ENCODE results near the gene VAMP1.
A peak's percentile ranks its signal among the peaks of the same experiment; 100 is the strongest.

The VAMP1 gene

DNA sequence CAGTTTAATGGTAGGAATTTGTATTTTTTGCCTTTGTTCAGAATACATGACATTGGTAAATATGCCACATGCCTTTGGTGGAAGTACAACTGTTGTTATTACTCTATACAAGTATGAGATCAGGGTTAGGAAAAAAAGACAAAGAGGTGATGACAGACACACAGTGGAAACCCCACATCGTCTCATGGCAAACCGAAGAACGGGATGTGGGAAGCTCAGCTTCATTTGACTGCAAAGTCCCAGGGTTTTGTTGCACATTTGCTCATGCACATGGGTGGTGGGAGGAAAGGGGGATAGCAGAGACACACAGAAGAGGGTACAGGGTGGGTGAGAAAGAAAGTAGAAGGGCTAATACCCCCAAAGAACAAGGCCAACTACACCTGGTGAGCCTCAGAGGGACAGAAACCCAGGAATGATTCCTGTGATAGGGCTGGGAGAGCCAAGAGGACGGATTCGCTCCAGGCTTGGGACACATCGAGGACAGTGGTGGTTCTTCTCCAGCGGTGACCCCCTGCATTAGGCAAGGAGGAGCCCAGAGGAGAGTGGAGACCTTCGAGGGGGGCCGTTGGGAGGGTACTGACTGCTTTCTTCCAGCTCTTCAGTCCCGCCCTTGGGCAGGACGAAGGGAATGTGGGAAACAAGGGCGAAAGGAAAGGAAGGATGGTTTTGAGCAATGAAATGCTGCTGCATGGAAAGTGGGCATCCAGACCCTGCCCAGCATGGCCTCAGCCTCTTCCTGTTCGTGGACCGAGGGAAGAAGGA is 8.1 kb downstream of the VAMP1 start:
- Histone ChIP-seq H3K4me1 (ENCODE audit: control insufficient read depth, insufficient read depth, low read length, poor library complexity, severe bottlenecking) (peaks cover 61% of the 10 kb centered on the region), H3K27ac (ENCODE audit: insufficient read depth, low read length, poor library complexity, severe bottlenecking) (peak overlapping the region; percentile 86), H3K4me3 (ENCODE audit: insufficient read depth, low read depth, low read length, poor library complexity, severe bottlenecking) (peak overlapping the region; percentile 0), H3K36me3 (ENCODE audit: control insufficient read depth, insufficient read depth, low read length) (peaks cover 38% of the 10 kb centered on the region), H3K9me3 (ENCODE audit: control insufficient read depth, low read length) (no peaks in the 10 kb centered on the region), H3K27me3 (replicated peaks; ENCODE audit: control insufficient read depth, insufficient read depth, low read length, poor library complexity, severe bottlenecking) (no peaks in the 10 kb centered on the region)
- peak in 1 of 3 donors; percentile 25 for DNase-seq

DNA sequence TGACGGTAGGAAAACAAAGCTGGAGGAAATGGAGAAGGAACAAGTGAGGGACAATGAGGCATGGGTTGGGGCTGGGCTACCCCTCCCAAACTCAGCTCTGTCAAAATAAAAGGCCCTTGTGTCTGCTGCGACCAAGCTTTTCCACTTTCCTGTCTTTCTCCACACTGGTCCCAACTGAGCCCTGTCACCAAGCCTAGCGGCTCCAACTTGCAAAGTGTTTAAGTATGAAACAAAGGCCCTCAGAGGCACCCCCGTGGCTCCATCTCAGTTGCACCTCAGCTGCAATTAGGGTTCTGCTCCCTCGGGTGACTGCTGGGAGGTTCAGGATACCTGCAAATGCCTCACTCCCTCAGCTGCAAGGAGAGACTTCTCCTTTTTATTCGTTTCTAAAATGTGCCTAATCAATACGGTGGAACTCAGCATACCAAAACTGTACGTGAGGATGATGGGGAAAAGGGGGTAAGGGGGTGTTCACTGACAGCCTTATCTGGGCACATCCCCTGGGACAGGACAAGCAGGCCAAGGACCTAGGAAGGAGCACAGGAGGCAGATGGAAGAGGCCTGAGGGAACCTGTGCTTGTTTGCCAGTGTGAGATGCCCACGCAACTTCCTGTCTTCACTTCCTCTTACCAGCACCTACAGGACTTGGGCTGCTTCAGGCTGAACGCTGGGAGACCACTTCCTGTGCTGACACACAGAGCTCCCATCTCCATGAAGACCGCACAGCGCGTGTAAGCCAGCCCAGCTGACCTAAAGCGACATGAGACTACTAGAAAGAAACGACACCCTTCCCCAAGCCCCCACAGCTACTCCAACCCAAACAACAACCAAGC is 8.9 kb downstream of the VAMP1 start:
- peak overlapping the region; percentile 32 for H3K4me3 ChIP-seq (ENCODE audit: insufficient read depth, low read depth, low read length, poor library complexity, severe bottlenecking)
- DNase-seq = peak; percentile 76 to 80 (median 79)

DNA sequence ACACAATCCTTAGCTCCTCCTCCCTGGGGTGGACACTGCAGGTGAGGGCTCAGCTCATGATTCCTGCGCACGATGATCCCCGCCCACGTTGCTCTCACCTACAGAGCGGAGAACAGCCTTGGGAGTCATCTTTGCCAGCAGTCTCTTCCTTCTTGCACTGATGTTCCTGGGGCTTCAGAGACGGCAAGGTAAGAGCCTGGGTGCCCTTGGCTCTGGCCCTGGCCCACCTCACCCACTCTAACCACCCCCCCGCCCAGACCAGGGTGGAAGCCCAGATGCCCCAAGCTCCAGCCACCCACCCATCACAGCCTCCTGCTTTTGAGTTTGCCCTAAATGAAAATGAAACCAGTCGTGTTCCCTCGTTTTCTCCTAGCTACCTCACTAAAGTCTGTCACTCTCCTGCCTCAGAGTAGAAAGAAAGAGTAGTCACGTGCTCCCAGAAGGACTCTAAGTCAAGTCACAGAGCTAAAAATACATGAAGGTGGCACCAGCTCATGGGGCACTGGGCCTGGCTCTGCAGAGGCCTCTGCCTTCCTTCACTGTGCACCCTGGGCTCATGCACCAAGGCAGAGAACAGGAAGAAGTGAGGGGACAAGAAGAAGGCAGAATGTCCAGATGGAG is 9.6 kb downstream of the VAMP1 start:
- Histone ChIP-seq H3K4me1 (ENCODE audit: control insufficient read depth, insufficient read depth, low read length, poor library complexity, severe bottlenecking) (peaks cover 63% of the 10 kb centered on the region), H3K36me3 (ENCODE audit: control insufficient read depth, insufficient read depth, low read length) (peaks cover 37% of the 10 kb centered on the region), H3K9me3 (ENCODE audit: control insufficient read depth, low read length) (no peaks in the 10 kb centered on the region), H3K27me3 (replicated peaks; ENCODE audit: control insufficient read depth, insufficient read depth, low read length, poor library complexity, severe bottlenecking) (no peaks in the 10 kb centered on the region), H3K27ac (ENCODE audit: insufficient read depth, low read length, poor library complexity, severe bottlenecking) (peak overlapping the region; percentile 86), H3K4me3 (ENCODE audit: insufficient read depth, low read depth, low read length, poor library complexity, severe bottlenecking) (peak overlapping the region; percentile 32)
- DNase-seq = no peak

More for the DNA sequence above, 8.9 kb downstream of the VAMP1 start:
- no peaks in the 10 kb centered on the region for H3K9me3 ChIP-seq (ENCODE audit: control insufficient read depth, low read length)
- H3K27me3 ChIP-seq (replicated peaks; ENCODE audit: control insufficient read depth, insufficient read depth, low read length, poor library complexity, severe bottlenecking) = no peaks in the 10 kb centered on the region
- peaks cover 45% of the 10 kb centered on the region for H3K36me3 ChIP-seq (ENCODE audit: control insufficient read depth, insufficient read depth, low read length)
- H3K4me1 ChIP-seq (ENCODE audit: control insufficient read depth, insufficient read depth, low read length, poor library complexity, severe bottlenecking) = peaks cover 64% of the 10 kb centered on the region
- peak overlapping the region; percentile 86 for H3K27ac ChIP-seq (ENCODE audit: insufficient read depth, low read length, poor library complexity, severe bottlenecking)

DNA sequence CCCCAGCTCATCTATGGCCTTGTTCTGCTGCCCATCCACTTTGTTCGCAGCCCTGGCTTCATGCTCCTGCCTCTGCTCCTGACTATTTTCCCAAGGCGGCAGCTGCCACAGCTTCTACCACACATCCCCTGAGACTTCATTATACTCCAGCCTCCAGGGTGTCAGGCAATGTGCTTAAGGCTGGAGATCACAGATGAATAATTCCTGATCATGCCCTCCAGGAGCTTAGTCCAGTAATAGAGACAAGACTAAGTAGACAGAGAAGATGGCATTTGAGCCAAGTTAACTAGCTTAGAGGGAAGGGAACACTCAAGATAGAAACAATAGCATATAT is 11.5 kb downstream of the VAMP1 start:
- Histone ChIP-seq H3K4me1 (ENCODE audit: control insufficient read depth, insufficient read depth, low read length, poor library complexity, severe bottlenecking) (peaks cover 47% of the 10 kb centered on the region), H3K27me3 (replicated peaks; ENCODE audit: control insufficient read depth, insufficient read depth, low read length, poor library complexity, severe bottlenecking) (no peaks in the 10 kb centered on the region)

GRCh38 chr12:6458281-6459003 is 12.0 kb downstream of the VAMP1 start:
- H3K36me3 ChIP-seq (ENCODE audit: control insufficient read depth, insufficient read depth, low read length) = peaks cover 39% of the 10 kb centered on the region

More for the DNA sequence above, 11.5 kb downstream of the VAMP1 start:
- no peaks in the 10 kb centered on the region for H3K9me3 ChIP-seq (ENCODE audit: control insufficient read depth, low read length)
- peaks cover 39% of the 10 kb centered on the region for H3K36me3 ChIP-seq (ENCODE audit: control insufficient read depth, insufficient read depth, low read length)
- H3K4me3 ChIP-seq (ENCODE audit: insufficient read depth, low read depth, low read length, poor library complexity, severe bottlenecking) = no peak overlapping the region
- H3K27ac ChIP-seq (ENCODE audit: insufficient read depth, low read length, poor library complexity, severe bottlenecking) = no peak overlapping the region
- no peak for DNase-seq

DNA sequence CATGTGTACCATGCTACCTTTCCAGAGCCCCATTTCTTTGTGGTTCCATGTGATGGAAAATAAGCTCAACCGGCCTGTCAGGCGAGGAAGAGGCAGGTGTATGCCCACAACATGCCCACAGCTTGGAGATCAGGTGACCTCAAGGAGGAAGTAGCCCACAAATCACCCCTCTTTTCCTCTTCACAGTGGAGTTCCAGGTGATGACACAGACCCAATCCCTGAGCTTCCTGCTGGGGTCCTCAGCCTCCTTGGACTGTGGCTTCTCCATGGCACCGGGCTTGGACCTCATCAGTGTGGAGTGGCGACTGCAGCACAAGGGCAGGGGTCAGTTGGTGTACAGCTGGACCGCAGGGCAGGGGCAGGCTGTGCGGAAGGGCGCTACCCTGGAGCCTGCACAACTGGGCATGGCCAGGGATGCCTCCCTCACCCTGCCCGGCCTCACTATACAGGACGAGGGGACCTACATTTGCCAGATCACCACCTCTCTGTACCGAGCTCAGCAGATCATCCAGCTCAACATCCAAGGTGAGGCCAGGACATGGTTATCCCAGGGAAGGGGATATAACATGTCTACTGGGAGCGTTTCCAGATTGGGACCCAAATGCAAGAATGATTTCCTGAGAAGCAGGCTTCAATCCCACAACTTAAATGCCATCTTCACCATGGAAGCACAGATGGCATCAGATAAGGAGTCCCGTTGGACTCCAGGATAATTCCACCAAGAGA is 13.1 kb downstream of the VAMP1 start:
- H3K9me3 ChIP-seq (ENCODE audit: control insufficient read depth, low read length) = no peaks in the 10 kb centered on the region
- H3K27me3 ChIP-seq (replicated peaks; ENCODE audit: control insufficient read depth, insufficient read depth, low read length, poor library complexity, severe bottlenecking) = no peaks in the 10 kb centered on the region
- peaks cover 46% of the 10 kb centered on the region for H3K4me1 ChIP-seq (ENCODE audit: control insufficient read depth, insufficient read depth, low read length, poor library complexity, severe bottlenecking)
- peaks cover 39% of the 10 kb centered on the region for H3K36me3 ChIP-seq (ENCODE audit: control insufficient read depth, insufficient read depth, low read length)
- DNase-seq = no peak
- no peak overlapping the region for H3K4me3 ChIP-seq (ENCODE audit: insufficient read depth, low read depth, low read length, poor library complexity, severe bottlenecking)
- no peak overlapping the region for H3K27ac ChIP-seq (ENCODE audit: insufficient read depth, low read length, poor library complexity, severe bottlenecking)

More at GRCh38 chr12:6458281-6459003, 12.0 kb downstream of the VAMP1 start:
- Histone ChIP-seq H3K27ac (ENCODE audit: insufficient read depth, low read length, poor library complexity, severe bottlenecking) (no peak overlapping the region), H3K27me3 (replicated peaks; ENCODE audit: control insufficient read depth, insufficient read depth, low read length, poor library complexity, severe bottlenecking) (no peaks in the 10 kb centered on the region), H3K9me3 (ENCODE audit: control insufficient read depth, low read length) (no peaks in the 10 kb centered on the region), H3K4me1 (ENCODE audit: control insufficient read depth, insufficient read depth, low read length, poor library complexity, severe bottlenecking) (peaks cover 46% of the 10 kb centered on the region), H3K4me3 (ENCODE audit: insufficient read depth, low read depth, low read length, poor library complexity, severe bottlenecking) (no peak overlapping the region)
- DNase-seq = no peak

DNA sequence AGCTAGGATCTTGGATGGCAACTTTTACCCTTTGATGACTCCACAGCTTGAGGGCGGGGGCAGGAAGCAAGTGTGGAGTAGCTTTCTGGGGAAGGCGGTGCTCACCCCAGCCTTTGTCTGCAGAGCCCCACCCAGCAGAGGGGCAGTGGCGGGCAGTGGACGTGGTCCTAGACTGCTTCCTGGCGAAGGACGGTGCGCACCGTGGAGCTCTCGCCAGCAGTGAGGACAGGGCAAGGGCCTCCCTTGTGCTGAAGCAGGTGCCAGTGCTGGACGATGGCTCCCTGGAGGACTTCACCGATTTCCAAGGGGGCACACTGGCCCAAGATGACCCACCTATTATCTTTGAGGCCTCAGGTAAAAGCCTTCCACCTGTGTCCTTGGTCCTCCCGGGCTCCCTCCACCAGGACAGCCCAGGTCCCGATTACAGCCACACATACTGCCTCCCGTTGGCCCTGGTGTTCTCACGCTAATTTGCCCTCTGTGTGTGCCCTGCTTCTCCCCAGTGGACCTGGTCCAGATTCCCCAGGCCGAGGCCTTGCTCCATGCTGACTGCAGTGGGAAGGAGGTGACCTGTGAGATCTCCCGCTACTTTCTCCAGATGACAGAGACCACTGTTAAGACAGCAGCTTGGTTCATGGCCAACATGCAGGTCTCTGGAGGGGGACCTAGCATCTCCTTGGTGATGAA is 17.4 kb downstream of the VAMP1 start:
- Histone ChIP-seq H3K27me3 (replicated peaks; ENCODE audit: control insufficient read depth, insufficient read depth, low read length, poor library complexity, severe bottlenecking) (no peaks in the 10 kb centered on the region), H3K36me3 (ENCODE audit: control insufficient read depth, insufficient read depth, low read length) (peaks cover 32% of the 10 kb centered on the region), H3K9me3 (ENCODE audit: control insufficient read depth, low read length) (no peaks in the 10 kb centered on the region), H3K4me1 (ENCODE audit: control insufficient read depth, insufficient read depth, low read length, poor library complexity, severe bottlenecking) (peaks cover 37% of the 10 kb centered on the region), H3K27ac (ENCODE audit: insufficient read depth, low read length, poor library complexity, severe bottlenecking) (peak overlapping the region; percentile 95), H3K4me3 (ENCODE audit: insufficient read depth, low read depth, low read length, poor library complexity, severe bottlenecking) (peak overlapping the region; percentile 94)
- no peak for DNase-seq

DNA sequence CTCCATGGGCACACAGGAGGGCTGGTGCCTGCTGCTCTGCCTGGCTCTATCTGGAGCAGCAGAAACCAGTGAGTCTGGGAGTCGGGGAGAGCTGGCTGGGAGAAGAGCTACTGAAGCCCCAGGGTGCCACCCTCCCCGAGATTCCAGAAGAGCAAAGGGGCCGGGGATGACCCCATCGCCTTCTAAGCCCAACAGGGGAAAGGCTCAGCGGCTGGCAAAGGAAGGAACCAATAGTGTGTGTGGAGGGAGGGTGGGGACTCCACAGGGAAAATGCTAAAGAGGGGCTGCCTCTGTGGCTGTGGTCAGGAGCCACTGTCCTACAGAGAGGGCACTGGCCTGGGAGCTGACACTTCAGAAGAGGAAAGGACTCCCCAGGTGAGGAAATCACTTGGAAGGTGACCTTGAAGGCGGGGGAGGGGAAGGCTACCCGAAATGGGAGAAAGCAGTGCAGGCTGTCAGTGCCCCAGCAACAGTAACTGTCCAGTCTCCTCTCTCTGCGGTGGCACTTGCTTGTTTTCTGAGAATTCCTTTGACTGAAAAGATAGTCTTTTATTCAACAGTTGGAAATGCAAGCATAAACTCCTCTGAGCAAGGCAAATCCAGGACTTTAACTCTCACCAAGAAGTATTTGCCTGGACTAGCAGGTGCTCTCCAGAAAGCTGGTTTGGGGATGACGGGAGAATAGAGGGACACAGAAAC is 18.1 kb downstream of the VAMP1 start:
- peak overlapping the region; percentile 94 for H3K4me3 ChIP-seq (ENCODE audit: insufficient read depth, low read depth, low read length, poor library complexity, severe bottlenecking)
- peaks cover 39% of the 10 kb centered on the region for H3K4me1 ChIP-seq (ENCODE audit: control insufficient read depth, insufficient read depth, low read length, poor library complexity, severe bottlenecking)
- H3K36me3 ChIP-seq (ENCODE audit: control insufficient read depth, insufficient read depth, low read length) = peaks cover 27% of the 10 kb centered on the region
- peak overlapping the region; percentile 95 for H3K27ac ChIP-seq (ENCODE audit: insufficient read depth, low read length, poor library complexity, severe bottlenecking)
- no peaks in the 10 kb centered on the region for H3K9me3 ChIP-seq (ENCODE audit: control insufficient read depth, low read length)
- DNase-seq = no peak
- H3K27me3 ChIP-seq (replicated peaks; ENCODE audit: control insufficient read depth, insufficient read depth, low read length, poor library complexity, severe bottlenecking) = no peaks in the 10 kb centered on the region

All from effector memory CD4-positive, alpha-beta T cell (primary cell).